ENCODE results near the gene ADORA1.

Gene ADORA1

DNA sequence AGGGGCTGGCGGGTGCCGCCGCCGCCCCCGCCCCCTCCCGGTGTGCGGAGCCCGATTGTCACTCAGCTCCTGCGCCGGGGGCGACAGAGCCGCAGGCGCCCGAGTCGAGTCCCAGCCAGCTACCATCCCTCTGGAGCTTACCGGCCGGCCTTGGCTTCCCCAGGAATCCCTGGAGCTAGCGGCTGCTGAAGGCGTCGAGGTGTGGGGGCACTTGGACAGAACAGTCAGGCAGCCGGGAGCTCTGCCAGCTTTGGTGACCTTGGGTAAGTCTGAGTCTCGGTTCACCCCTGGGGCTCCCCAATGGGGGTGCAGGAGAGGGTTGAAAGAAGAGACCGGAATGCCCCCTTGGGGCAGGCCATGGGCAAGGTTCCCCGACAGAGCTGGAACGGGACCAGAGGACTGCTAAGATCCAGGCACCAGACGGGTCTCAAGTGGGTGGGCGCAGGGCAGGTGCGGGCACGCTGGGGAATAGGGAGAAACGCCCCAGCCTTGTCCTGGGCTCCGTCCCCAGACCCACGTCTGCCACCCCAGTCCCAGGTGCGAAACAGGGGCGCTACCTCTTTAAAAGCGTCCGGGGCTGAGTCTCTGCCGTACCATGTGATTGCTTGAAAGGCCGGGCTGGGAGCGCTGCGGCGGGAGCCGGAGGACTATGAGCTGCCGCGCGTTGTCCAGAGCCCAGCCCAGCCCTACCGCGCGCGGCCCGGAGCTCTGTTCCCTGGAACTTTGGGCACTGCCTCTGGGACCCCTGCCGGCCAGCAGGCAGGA, at the start of gene ADORA1:
ADORA1 (plus strand) TSS at position 61 of the 765 bp plus-strand sequence. CDS start 1,116 bp downstream, outside the sequence.
- H3K4me1 Mint-ChIP-seq, result peaks cover 18% of the 10 kb centered on the region
- ATAC-seq (no peak), DNase-seq (ENCODE audit: low spot score in 2 of 2) (no peak)
- H3K4me3 Mint-ChIP-seq, result no peak within 1 kb of the TSS
- no peaks in the 10 kb centered on the region for H3K9me3 Mint-ChIP-seq
- no peak within 1 kb of the TSS for H3K27ac Mint-ChIP-seq
- no peaks in the 10 kb centered on the region for H3K36me3 Mint-ChIP-seq

DNA sequence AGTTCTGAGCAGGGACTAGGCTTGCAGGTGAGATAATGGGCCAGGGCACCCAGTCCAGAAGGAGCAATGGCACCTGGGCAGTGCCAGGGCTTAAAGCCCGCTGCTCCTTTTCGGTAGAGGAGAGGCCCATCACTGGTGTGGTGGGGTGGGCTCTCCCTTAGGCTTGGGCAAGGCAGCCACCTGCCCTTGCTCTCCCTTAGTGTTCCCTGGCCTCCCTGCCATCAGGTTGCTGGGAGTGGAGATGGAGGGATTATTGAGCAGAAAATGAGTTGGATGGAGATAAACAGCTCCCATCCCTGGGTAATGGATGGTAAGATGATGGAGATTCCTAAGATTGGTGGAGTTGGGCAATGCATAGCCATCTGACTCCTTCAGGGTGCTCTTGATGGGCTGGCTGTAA, 49.6 kb upstream of the ADORA1 start:
- no peaks in the 10 kb centered on the region for H3K9me3 Mint-ChIP-seq
- no peak overlapping the region for H3K4me3 Mint-ChIP-seq
- DNase-seq (ENCODE audit: low spot score in 2 of 2) (no peak), ATAC-seq (no peak)
- peaks cover 16% of the 10 kb centered on the region for H3K36me3 Mint-ChIP-seq
- H3K4me1 Mint-ChIP-seq, result peaks cover 7% of the 10 kb centered on the region
- peak overlapping the region; percentile 38 for H3K27ac Mint-ChIP-seq

DNA sequence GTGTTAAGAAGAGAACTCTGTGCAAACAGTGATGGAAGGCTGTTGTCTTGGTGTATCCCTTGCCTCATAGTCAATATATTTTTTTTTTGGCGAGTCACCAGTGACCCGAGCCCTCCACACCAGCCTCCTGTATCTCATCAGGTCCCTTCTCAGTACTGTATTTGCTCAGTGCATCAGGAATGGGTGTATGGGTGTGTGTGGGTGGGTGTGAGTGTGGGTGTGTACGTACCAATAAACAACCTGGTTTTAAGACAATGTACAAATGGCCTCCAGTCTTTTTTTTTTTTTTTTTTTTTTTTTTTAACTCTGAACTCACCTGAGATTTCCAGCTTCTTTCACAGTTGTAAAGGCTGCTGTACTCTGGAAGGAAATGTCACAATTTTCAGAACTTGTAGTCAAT, 49.0 kb upstream of the ADORA1 start:
- DNase-seq (ENCODE audit: low spot score in 2 of 2), result no peak
- H3K4me1 Mint-ChIP-seq, result peaks cover 7% of the 10 kb centered on the region
- no peak overlapping the region for H3K4me3 Mint-ChIP-seq
- peak; percentile 2 for ATAC-seq
- H3K9me3 Mint-ChIP-seq, result no peaks in the 10 kb centered on the region
- peaks cover 12% of the 10 kb centered on the region for H3K36me3 Mint-ChIP-seq
- H3K27ac Mint-ChIP-seq, result peak overlapping the region; percentile 38

GRCh38 chr1:203080456-203080855, 47.1 kb upstream of the ADORA1 start:
- Mint-ChIP-seq H3K36me3 (peaks cover 12% of the 10 kb centered on the region), H3K4me1 (peaks cover 7% of the 10 kb centered on the region), H3K9me3 (no peaks in the 10 kb centered on the region), H3K27ac (peak overlapping the region; percentile 70), H3K4me3 (no peak overlapping the region)
- DNase-seq (ENCODE audit: low spot score in 2 of 2) (no peak), ATAC-seq (no peak)

DNA sequence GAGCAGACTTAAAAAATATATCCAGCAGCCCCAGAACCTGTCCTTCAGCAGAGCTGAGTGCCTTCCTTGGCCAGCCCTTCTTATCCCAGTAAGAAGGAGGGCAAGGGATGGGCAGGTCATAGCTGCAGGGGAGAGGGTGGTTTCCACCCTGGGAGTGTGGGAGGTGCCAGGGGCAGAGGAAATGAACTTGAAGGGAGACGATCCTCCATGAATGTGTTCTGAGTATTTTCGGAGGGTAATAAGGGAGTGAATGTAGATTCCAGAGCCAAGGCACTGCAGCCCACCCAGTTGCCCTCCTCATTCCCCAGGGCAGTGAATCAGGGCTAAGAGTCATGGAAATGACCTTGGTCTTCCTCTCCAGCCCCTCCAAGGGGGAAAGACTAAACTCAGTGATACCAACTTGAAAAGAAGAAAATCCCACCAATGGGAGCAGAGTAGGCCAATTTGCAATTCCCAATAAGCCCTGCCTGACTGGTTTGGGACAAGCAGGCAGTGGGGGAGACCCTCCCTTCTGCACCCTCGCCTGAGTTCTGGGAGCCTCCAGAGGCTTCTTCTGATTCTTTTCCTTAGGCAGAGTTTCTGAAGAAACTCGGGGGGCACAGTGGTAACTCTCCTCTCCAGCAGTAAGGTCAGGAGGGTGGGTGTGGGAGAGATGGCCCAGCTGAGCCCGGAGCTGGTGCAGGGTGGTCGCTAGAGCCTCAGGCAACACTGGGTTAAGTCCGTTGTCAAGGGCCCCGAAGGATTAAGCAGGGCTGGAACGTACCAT, 45.9 kb upstream of the ADORA1 start:
- no peak overlapping the region for H3K4me3 Mint-ChIP-seq
- no peaks in the 10 kb centered on the region for H3K4me1 Mint-ChIP-seq
- no peak overlapping the region for H3K27ac Mint-ChIP-seq
- H3K36me3 Mint-ChIP-seq, result peaks cover 5% of the 10 kb centered on the region
- H3K9me3 Mint-ChIP-seq, result no peaks in the 10 kb centered on the region
- ATAC-seq, result no peak
- no peak for DNase-seq (ENCODE audit: low spot score in 2 of 2)

GRCh38 chr1:203082231-203082505, 45.4 kb upstream of the ADORA1 start:
- no peak overlapping the region for H3K4me3 Mint-ChIP-seq

DNA sequence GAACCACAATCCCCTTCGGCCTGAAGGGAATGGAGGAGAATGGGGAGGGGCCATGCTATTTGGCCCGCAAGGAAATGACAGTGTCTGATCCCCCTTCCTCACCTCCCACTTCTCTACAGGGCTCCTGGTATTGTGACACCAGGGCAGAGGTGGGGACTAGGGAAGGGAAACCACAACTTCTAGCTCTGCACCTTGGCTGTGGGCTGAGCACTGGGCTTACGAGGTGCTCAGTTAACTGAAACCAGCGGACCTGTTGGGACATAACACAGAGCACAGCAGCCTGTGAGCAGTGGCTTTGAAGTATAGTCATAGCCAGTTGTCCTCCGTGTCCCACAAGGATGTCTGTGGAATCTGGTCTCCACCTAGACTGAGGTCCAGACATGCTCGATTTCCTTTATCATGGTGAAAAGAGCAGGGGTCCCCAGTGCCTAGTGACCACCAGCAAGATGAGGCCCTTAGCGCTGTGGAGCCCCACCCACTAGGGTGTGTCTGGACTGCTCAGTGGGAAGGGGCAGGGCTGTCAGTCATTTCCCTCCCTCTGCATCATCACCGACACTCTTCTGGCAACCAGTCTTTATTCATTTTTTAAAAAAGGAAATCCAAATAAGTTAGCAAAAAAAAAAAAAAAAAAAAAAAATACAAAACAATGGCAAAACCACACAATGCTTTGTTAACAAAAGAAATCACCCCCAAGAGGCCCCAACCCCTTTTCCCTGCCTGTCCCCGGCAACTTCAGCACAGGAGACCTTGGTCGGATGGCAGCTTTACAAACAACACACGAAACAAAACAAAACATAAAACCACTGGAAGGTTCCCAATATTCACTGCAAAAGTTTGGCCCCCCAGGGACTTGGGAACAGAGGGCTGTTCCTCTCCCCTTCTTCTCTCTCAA, 44.7 kb upstream of the ADORA1 start:
- Mint-ChIP-seq H3K27ac (no peak overlapping the region), H3K4me1 (no peaks in the 10 kb centered on the region), H3K9me3 (no peaks in the 10 kb centered on the region), H3K4me3 (no peak overlapping the region), H3K36me3 (peaks cover 5% of the 10 kb centered on the region)
- DNase-seq (ENCODE audit: low spot score in 2 of 2), result no peak
- ATAC-seq, result no peak

More at GRCh38 chr1:203082231-203082505, 45.4 kb upstream of the ADORA1 start:
- Mint-ChIP-seq H3K9me3 (no peaks in the 10 kb centered on the region), H3K27ac (no peak overlapping the region), H3K4me1 (no peaks in the 10 kb centered on the region), H3K36me3 (peaks cover 5% of the 10 kb centered on the region)
- no peak for ATAC-seq
- no peak for DNase-seq (ENCODE audit: low spot score in 2 of 2)

- no peaks in the 10 kb centered on the region for H3K9me3 Mint-ChIP-seq
- H3K4me3 Mint-ChIP-seq, result no peak overlapping the region
- no peaks in the 10 kb centered on the region for H3K4me1 Mint-ChIP-seq
- DNase-seq (ENCODE audit: low spot score in 2 of 2) (no peak), ATAC-seq (no peak)
- H3K27ac Mint-ChIP-seq, result no peak overlapping the region
- peaks cover 5% of the 10 kb centered on the region for H3K36me3 Mint-ChIP-seq
Measured at GRCh38 chr1:203083463-203083921, 44.0 kb upstream of the ADORA1 start.

DNA sequence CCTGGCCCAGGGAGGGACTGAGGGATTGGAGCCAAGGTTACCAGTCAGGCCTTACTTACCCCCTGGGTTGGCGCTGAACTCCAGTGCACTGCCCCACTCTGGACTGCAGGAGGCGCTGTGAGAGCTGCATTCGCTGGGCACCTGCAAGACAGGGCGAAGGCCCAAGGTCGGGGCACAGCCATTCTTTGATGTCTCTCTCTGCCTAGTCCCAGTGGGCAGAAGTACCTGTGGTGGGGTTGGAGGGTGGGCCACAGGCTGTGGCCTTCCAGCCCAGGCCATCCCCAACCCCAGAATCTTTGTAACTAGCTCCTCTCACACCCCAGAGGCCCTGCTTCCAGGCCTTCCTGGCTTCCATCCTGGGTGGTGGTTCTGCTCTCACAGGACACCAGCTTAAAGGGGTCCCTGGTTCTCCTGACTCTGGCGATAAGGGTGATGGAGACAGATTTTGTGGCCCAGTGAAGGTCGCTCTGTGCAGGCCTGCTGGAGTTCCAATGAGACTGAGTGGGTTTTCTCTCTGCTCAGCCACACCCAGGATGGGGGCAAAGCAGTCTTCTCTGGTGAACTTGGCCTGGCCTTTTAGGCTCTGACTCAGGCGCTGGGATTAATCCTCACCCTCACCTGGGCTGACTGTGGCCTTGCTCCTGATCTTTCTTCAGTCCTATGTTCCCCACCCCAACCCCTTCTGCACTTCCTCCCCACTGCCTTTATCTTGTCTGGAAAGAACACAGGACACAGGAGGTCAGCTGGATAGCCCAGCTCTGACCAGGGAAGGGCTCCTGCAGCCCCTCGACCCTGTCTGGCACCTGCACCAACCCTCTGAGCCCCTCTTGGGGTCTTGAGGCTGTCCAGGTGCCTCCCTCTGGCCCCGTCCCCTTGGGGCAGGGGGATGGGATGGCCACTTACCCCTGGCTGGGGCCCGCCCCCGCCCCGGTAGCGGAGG, 42.7 kb upstream of the ADORA1 start:
- H3K27ac Mint-ChIP-seq, result peak overlapping the region; percentile 38
- H3K4me3 Mint-ChIP-seq, result no peak overlapping the region
- ATAC-seq (peak; percentile 44), DNase-seq (ENCODE audit: low spot score in 2 of 2) (peak in 1 of 2 donors; percentile 68)
- H3K36me3 Mint-ChIP-seq, result peaks cover 2% of the 10 kb centered on the region
- no peaks in the 10 kb centered on the region for H3K9me3 Mint-ChIP-seq
- H3K4me1 Mint-ChIP-seq, result no peaks in the 10 kb centered on the region

DNA sequence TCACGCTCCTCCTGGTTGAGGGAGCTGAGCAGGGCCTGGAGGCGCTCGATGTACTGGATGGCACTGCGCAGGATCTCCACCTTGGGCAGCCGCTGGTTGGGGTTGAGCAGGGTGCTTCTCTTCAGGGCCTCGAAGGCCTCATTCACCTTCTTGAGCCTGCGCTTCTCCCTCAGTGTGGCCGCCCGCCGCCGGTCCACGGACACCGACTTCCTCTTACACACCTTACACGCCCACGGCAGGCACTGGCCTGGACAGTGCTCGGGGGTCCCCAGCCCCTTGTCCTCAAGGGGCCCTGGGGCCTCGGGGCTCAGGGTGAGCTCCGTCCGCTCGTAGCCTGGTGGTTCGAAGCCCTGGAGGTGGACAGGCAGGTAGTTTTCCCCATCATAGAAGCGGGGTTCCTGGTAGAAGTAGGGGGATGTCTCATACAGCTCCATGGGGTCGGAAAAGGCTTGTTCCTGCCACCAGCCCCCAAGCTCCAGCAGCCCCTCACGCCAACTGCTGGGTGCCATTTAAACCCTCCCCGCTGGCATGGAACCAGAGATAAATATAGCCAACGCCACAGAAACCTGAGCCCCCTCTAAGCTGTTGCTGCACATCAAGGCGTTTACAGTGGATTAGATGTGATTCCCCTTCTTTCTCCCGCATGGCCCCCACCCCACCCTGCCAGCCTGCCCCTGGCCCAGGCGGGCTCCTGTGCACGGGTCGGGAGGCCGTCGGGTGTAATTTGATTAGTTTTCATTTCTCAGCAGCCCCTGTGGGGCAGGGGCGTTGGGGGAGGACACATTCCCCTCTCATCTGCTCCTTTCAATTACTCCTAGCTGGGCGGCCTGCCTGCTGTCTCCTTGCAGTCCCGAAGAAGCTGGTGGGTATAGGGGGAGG, 41.8 kb upstream of the ADORA1 start, which contains the start of gene MYOG:
MYOG (minus strand) TSS at position 485 of the 879 bp plus-strand sequence; CDS start at position 434, 51 bp downstream.
- no peaks in the 10 kb centered on the region for H3K36me3 Mint-ChIP-seq
- no peak for ATAC-seq
- H3K4me3 Mint-ChIP-seq, result no peak within 1 kb of the TSS
- DNase-seq (ENCODE audit: low spot score in 2 of 2), result no peak
- peak within 1 kb of the TSS; percentile 38 for H3K27ac Mint-ChIP-seq
- H3K9me3 Mint-ChIP-seq, result no peaks in the 10 kb centered on the region
- peaks cover 5% of the 10 kb centered on the region for H3K4me1 Mint-ChIP-seq

GRCh38 chr1:203086992-203087763, 40.3 kb upstream of the ADORA1 start:
- Mint-ChIP-seq H3K36me3 (no peaks in the 10 kb centered on the region), H3K27ac (peak overlapping the region; percentile 11), H3K9me3 (no peaks in the 10 kb centered on the region), H3K4me1 (peaks cover 5% of the 10 kb centered on the region), H3K4me3 (no peak overlapping the region)
- ATAC-seq, result no peak
- peak in 1 of 2 donors; percentile 34 for DNase-seq (ENCODE audit: low spot score in 2 of 2)

DNA sequence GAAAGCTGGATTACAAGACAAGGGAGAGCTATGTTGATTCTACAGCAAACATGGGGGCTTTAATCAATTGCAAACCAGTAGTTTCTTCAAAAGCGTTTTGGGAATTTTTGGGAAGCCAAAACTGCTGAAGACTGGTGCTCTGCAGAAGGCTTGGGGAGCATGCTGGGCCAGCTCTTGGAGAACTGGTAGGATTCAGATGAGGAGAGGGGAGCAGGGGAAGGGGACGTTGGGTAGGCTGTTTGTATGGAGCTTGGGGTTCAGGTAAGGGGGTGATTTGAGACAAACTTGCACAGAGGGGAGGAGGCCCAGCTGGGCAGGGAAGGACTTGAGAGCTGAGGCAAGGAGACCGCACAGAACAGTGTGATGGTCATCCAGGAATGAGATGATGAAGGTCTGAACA, 39.1 kb upstream of the ADORA1 start:
- peak in 1 of 2 donors; percentile 32 for DNase-seq (ENCODE audit: low spot score in 2 of 2)
- Mint-ChIP-seq H3K27ac (no peak overlapping the region), H3K4me3 (no peak overlapping the region), H3K36me3 (no peaks in the 10 kb centered on the region), H3K9me3 (no peaks in the 10 kb centered on the region), H3K4me1 (peaks cover 5% of the 10 kb centered on the region)
- ATAC-seq, result no peak
